ENCODE measurements around the gene PDIK1L.

The PDIK1L gene

GRCh38 chr1:26154750-26155149 lies 43.1 kb downstream of the PDIK1L start:
- DNase-seq (ENCODE audit: extremely low read depth, insufficient read length): no peak
- Histone ChIP-seq H3K4me3 (replicated peaks; ENCODE audit: low read depth, low read length) (no peak overlapping the region), H3K36me3 (ENCODE audit: control insufficient read depth, insufficient read depth, low read length) (no peaks in the 10 kb centered on the region), H3K27me3 (replicated peaks; ENCODE audit: control insufficient read depth, insufficient read depth, low read length) (peaks cover 9% of the 10 kb centered on the region)
- no peak for TF ChIP-seq CTCF (IDR thresholded peaks at IDR 0.05; ENCODE audit: insufficient read depth, low read length, poor library complexity, severe bottlenecking)

- no peak for TF ChIP-seq CTCF (IDR thresholded peaks at IDR 0.05; ENCODE audit: insufficient read depth, low read length, poor library complexity, severe bottlenecking)
- H3K27me3 ChIP-seq (replicated peaks; ENCODE audit: control insufficient read depth, insufficient read depth, low read length): peaks cover 9% of the 10 kb centered on the region
- DNase-seq (ENCODE audit: extremely low read depth, insufficient read length): no peak
- H3K4me3 ChIP-seq (replicated peaks; ENCODE audit: low read depth, low read length): no peak overlapping the region
- no peaks in the 10 kb centered on the region for H3K36me3 ChIP-seq (ENCODE audit: control insufficient read depth, insufficient read depth, low read length)
Measured at GRCh38 chr1:26155370-26156284, 44.0 kb downstream of the PDIK1L start.

- Histone ChIP-seq H3K27me3 (replicated peaks; ENCODE audit: control insufficient read depth, insufficient read depth, low read length) (peaks cover 6% of the 10 kb centered on the region), H3K4me3 (replicated peaks; ENCODE audit: low read depth, low read length) (no peak overlapping the region), H3K36me3 (ENCODE audit: control insufficient read depth, insufficient read depth, low read length) (no peaks in the 10 kb centered on the region)
- no peak for DNase-seq (ENCODE audit: extremely low read depth, insufficient read length)
- TF ChIP-seq CTCF (IDR thresholded peaks at IDR 0.05; ENCODE audit: insufficient read depth, low read length, poor library complexity, severe bottlenecking): no peak
Measured at GRCh38 chr1:26156285-26157038, 44.8 kb downstream of the PDIK1L start.

GRCh38 chr1:26158271-26158907 lies 46.8 kb downstream of the PDIK1L start:
- no peak for TF ChIP-seq CTCF (IDR thresholded peaks at IDR 0.05; ENCODE audit: insufficient read depth, low read length, poor library complexity, severe bottlenecking)
- no peaks in the 10 kb centered on the region for H3K36me3 ChIP-seq (ENCODE audit: control insufficient read depth, insufficient read depth, low read length)
- no peak for DNase-seq (ENCODE audit: extremely low read depth, insufficient read length)
- no peak overlapping the region for H3K4me3 ChIP-seq (replicated peaks; ENCODE audit: low read depth, low read length)
- peaks cover 6% of the 10 kb centered on the region for H3K27me3 ChIP-seq (replicated peaks; ENCODE audit: control insufficient read depth, insufficient read depth, low read length)

- TF ChIP-seq CTCF (IDR thresholded peaks at IDR 0.05; ENCODE audit: insufficient read depth, low read length, poor library complexity, severe bottlenecking): no peak
- Histone ChIP-seq H3K36me3 (ENCODE audit: control insufficient read depth, insufficient read depth, low read length) (no peaks in the 10 kb centered on the region), H3K27me3 (replicated peaks; ENCODE audit: control insufficient read depth, insufficient read depth, low read length) (peaks cover 6% of the 10 kb centered on the region), H3K4me3 (replicated peaks; ENCODE audit: low read depth, low read length) (no peak within 1 kb of the TSS)
- DNase-seq (ENCODE audit: extremely low read depth, insufficient read length): no peak
Measured at GRCh38 chr1:26158908-26159742, 47.5 kb downstream of the PDIK1L start, which contains the start of gene FAM110D. FAM110D (plus strand) TSS chr1:26159079; CDS start chr1:26161292, 2,213 bp downstream.

All from GM06990 (cell line).